ENCODE data around the gene RNASE7. TPM values are rescaled to one million over a fixed set of nuclear protein-coding genes. Genes with fewer than 3 reads are reported as not detected.
A peak's percentile ranks its signal among the peaks of the same experiment; 100 is the strongest.

RNASE7 gene
- total RNA-seq, 1 experiment from 2014 or later, result not detected

- Histone ChIP-seq H3K9me2 (ENCODE audit: insufficient read depth) (no peaks in the 10 kb centered on the region), H3K36me3 (ENCODE audit: control insufficient read depth in 1 of 2, insufficient read depth in 2 of 2, low read length in 2 of 2) (no peaks in the 10 kb centered on the region), H3K9ac (ENCODE audit: low read length) (no peak within 1 kb of the TSS), H3K79me2 (ENCODE audit: insufficient read depth, low read length) (no peaks in the 10 kb centered on the region), H3K4me1 (ENCODE audit: control insufficient read depth in 1 of 2, insufficient read depth in 2 of 2, low read length in 2 of 2) (no peaks in the 10 kb centered on the region), H4K20me1 (ENCODE audit: insufficient read depth) (no peaks in the 10 kb centered on the region), H3K27me3 (ENCODE audit: insufficient read depth, low read length) (peaks cover 5% of the 10 kb centered on the region), H3K27ac (ENCODE audit: low read depth, low read length) (no peak within 1 kb of the TSS), H3K4me2 (ENCODE audit: low read length) (no peak within 1 kb of the TSS), H2AFZ (ENCODE audit: low read depth, low read length, poor library complexity, severe bottlenecking) (no peak within 1 kb of the TSS), H3K4me3 (replicated peaks in 1 of 2; ENCODE audit: low read depth in 1 of 2, low read length in 2 of 2) (no peak within 1 kb of the TSS), H3K9me3 (ENCODE audit: control insufficient read depth in 1 of 2, insufficient read depth in 1 of 2, low read depth in 1 of 2, low read length in 2 of 2) (no peaks in the 10 kb centered on the region)
- ATAC-seq (peak; percentile 72), DNase-seq (ENCODE audit: low read depth, low spot score) (no peak)
- intact Hi-C loops (cut with micrococcal nuclease), result no loop called here
- no peak for TF ChIP-seq ZBTB33 (IDR thresholded peaks at IDR 0.05; ENCODE audit: extremely low read depth, insufficient replicate concordance, low read length)
- TF ChIP-seq, protein P1, sequence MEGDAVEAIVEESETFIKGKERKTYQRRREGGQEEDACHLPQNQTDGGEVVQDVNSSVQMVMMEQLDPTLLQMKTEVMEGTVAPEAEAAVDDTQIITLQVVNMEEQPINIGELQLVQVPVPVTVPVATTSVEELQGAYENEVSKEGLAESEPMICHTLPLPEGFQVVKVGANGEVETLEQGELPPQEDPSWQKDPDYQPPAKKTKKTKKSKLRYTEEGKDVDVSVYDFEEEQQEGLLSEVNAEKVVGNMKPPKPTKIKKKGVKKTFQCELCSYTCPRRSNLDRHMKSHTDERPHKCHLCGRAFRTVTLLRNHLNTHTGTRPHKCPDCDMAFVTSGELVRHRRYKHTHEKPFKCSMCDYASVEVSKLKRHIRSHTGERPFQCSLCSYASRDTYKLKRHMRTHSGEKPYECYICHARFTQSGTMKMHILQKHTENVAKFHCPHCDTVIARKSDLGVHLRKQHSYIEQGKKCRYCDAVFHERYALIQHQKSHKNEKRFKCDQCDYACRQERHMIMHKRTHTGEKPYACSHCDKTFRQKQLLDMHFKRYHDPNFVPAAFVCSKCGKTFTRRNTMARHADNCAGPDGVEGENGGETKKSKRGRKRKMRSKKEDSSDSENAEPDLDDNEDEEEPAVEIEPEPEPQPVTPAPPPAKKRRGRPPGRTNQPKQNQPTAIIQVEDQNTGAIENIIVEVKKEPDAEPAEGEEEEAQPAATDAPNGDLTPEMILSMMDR (IDR thresholded peaks at IDR 0.05 in 2 of 3, conservative IDR thresholded peaks at IDR 0.05 in 1 of 3; ENCODE audit: borderline replicate concordance in 1 of 3, insufficient read depth in 1 of 3, low read depth in 2 of 3, low read length in 2 of 3), result peak in 2 of 3 experiments; percentile 27 to 36; a peak in 3 of 6 replicates
- BruUV-seq (replicated peaks), result no TSS peak
- POLR2A ChIA-PET, result no interaction called here
- RAD21 ChIA-PET (ENCODE audit: low non-redundant PET in 1 of 2, low total read pairs in 2 of 2, uncharacterized antibody in 2 of 2, unreplicated experiment in 2 of 2), result no interaction called here
- CTCF ChIA-PET, result interaction anchor here (1.4 kb wide), 1 partner anchor 43 kb away, joined by 4 read pairs; no protein-coding TSS in a partner anchor
Observed at GRCh38 chr14:21057803-21058675, 15.9 kb downstream of the RNASE7 start, which contains the start of gene RNASE8. TSS of gene RNASE8 (plus strand) at chr14:21057822. CDS start at chr14:21057893, 71 bp downstream.
